Stomach (tissue), 4 donors: ENCODE data around the gene SORCS3.

ENCODE experiments used
- CTCF ChIP-seq, 7 experiments: fragments of 450-650 bp in 4 of 7; fragments of 200-600 bp in 3 of 7; sonication (generic) in 3 of 7; IDR thresholded peaks; one replicate each; pipeline ENCODE4 v1.5.1; 2016 to 2019; ENCODE audit warnings: antibody characterized with exemption in 7 of 7, control low read depth in 2 of 7, mild to moderate bottlenecking in 1 of 7
- POLR2A ChIP-seq, 4 donors: fragments of 450-650 bp; IDR thresholded peaks; one replicate each; pipeline ENCODE4 v1.6.1; 2016; ENCODE audit warnings: antibody characterized with exemption in 4 of 4, control low read depth in 2 of 4, mild to moderate bottlenecking in 1 of 4, moderate library complexity in 1 of 4
- POLR2AphosphoS5 ChIP-seq, 3 donors: sonication (generic); formaldehyde crosslinking; IDR thresholded peaks; one replicate each; pipeline ENCODE4 v1.6.1; 2016; ENCODE audit warnings: antibody characterized with exemption in 3 of 3

GRCh38 chr10:105243825-105244224, 602.7 kb downstream of the SORCS3 start:
- TF ChIP-seq CTCF (IDR thresholded peaks at IDR 0.05) (no peak), POLR2A (IDR thresholded peaks at IDR 0.05) (no peak), POLR2AphosphoS5 (IDR thresholded peaks at IDR 0.05) (no peak)
